Measurements from ENCODE around the gene ARHGAP10. TPM values are rescaled to one million over a fixed set of nuclear protein-coding genes. Genes with fewer than 3 reads are reported as not detected.

Gene ARHGAP10
- polyA plus RNA-seq, 1 donor, result 11.0 TPM

GRCh38 chr4:148093065-148093464, 361.2 kb downstream of the ARHGAP10 start:
- Histone ChIP-seq H3K4me3 (ENCODE audit: low read length) (no peak overlapping the region), H3K9me3 (ENCODE audit: control insufficient read depth, low read depth, low read length) (no peaks in the 10 kb centered on the region), H3K36me3 (ENCODE audit: control insufficient read depth, insufficient read depth, low read length) (no peaks in the 10 kb centered on the region), H3K27ac (ENCODE audit: low read length) (no peak overlapping the region), H3K27me3 (ENCODE audit: control insufficient read depth, insufficient read depth, low read length) (no peaks in the 10 kb centered on the region), H3K4me1 (ENCODE audit: control insufficient read depth, insufficient read depth, low read length) (no peaks in the 10 kb centered on the region)
- DNase-seq, result no peak
- no CpG with 5 or more reads among the region's 5 CpGs for WGBS (ENCODE audit: insufficient coverage, low lambda C conversion rate)

GRCh38 chr4:148094149-148094548, 362.3 kb downstream of the ARHGAP10 start:
- Histone ChIP-seq H3K4me1 (ENCODE audit: control insufficient read depth, insufficient read depth, low read length) (no peaks in the 10 kb centered on the region), H3K4me3 (ENCODE audit: low read length) (no peak overlapping the region), H3K27ac (ENCODE audit: low read length) (no peak overlapping the region), H3K36me3 (ENCODE audit: control insufficient read depth, insufficient read depth, low read length) (no peaks in the 10 kb centered on the region), H3K9me3 (ENCODE audit: control insufficient read depth, low read depth, low read length) (no peaks in the 10 kb centered on the region), H3K27me3 (ENCODE audit: control insufficient read depth, insufficient read depth, low read length) (no peaks in the 10 kb centered on the region)
- no CpG with 5 or more reads among the region's 1 CpG for WGBS (ENCODE audit: insufficient coverage, low lambda C conversion rate)
- DNase-seq, result no peak

GRCh38 chr4:148095346-148095923, 363.5 kb downstream of the ARHGAP10 start:
- H3K27ac ChIP-seq (ENCODE audit: low read length), result no peak overlapping the region
- H3K4me1 ChIP-seq (ENCODE audit: control insufficient read depth, insufficient read depth, low read length), result no peaks in the 10 kb centered on the region
- no peaks in the 10 kb centered on the region for H3K9me3 ChIP-seq (ENCODE audit: control insufficient read depth, low read depth, low read length)
- no peak for DNase-seq
- no peaks in the 10 kb centered on the region for H3K36me3 ChIP-seq (ENCODE audit: control insufficient read depth, insufficient read depth, low read length)
- H3K27me3 ChIP-seq (ENCODE audit: control insufficient read depth, insufficient read depth, low read length), result no peaks in the 10 kb centered on the region
- no peak overlapping the region for H3K4me3 ChIP-seq (ENCODE audit: low read length)
- WGBS (ENCODE audit: insufficient coverage, low lambda C conversion rate), result 100% methylated on average over 1 of the region's 5 CpGs

DNA sequence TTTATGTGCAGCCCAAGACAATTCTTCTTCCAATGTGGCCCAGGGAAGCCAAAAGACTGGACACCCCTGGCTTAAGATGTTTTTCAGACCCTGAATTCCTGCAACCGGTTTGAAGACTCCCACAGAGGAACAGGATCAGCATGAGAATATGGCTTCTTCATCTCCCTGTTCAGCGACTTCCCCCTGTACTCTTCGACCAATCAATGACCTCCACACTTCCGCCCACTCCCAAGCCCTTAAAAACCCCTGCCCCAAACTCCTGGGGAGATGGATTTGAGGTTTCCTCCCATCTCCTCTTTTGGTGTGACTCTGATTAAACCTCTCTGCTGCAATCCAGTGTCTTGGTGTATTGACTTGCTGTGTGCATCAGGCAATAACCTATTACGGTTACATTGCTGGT, 365.9 kb downstream of the ARHGAP10 start:
- no peaks in the 10 kb centered on the region for H3K27me3 ChIP-seq (ENCODE audit: control insufficient read depth, insufficient read depth, low read length)
- H3K27ac ChIP-seq (ENCODE audit: low read length), result no peak overlapping the region
- H3K4me1 ChIP-seq (ENCODE audit: control insufficient read depth, insufficient read depth, low read length), result no peaks in the 10 kb centered on the region
- no peak overlapping the region for H3K4me3 ChIP-seq (ENCODE audit: low read length)
- DNase-seq, result no peak
- no CpG with 5 or more reads among the region's 5 CpGs for WGBS (ENCODE audit: insufficient coverage, low lambda C conversion rate)
- no peaks in the 10 kb centered on the region for H3K9me3 ChIP-seq (ENCODE audit: control insufficient read depth, low read depth, low read length)
- H3K36me3 ChIP-seq (ENCODE audit: control insufficient read depth, insufficient read depth, low read length), result no peaks in the 10 kb centered on the region

DNA sequence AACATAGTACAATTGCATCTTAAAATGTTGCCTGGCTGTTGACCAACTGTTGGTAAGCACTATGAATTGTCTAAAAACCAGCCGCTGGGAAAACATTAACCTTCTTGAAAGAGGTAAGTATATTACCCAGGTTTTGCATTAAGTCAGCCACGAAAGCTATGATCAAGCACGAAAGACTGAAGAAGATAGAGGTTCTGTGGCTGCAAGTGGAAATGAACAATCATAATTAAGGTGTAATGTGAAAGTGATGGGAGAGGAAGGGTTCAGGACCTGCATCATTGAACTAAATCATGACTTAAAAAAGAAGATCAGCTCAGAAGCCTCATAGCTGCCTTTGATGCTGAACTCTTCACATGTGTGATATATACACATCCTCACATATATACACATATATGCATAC, 369.3 kb downstream of the ARHGAP10 start:
- H3K9me3 ChIP-seq (ENCODE audit: control insufficient read depth, low read depth, low read length), result no peaks in the 10 kb centered on the region
- no peak for DNase-seq
- H3K27me3 ChIP-seq (ENCODE audit: control insufficient read depth, insufficient read depth, low read length), result no peaks in the 10 kb centered on the region
- H3K36me3 ChIP-seq (ENCODE audit: control insufficient read depth, insufficient read depth, low read length), result no peaks in the 10 kb centered on the region
- no peaks in the 10 kb centered on the region for H3K4me1 ChIP-seq (ENCODE audit: control insufficient read depth, insufficient read depth, low read length)
- WGBS (ENCODE audit: insufficient coverage, low lambda C conversion rate), result 100% methylated on average over 2 of the region's 3 CpGs
- H3K4me3 ChIP-seq (ENCODE audit: low read length), result no peak overlapping the region
- no peak overlapping the region for H3K27ac ChIP-seq (ENCODE audit: low read length)

DNA sequence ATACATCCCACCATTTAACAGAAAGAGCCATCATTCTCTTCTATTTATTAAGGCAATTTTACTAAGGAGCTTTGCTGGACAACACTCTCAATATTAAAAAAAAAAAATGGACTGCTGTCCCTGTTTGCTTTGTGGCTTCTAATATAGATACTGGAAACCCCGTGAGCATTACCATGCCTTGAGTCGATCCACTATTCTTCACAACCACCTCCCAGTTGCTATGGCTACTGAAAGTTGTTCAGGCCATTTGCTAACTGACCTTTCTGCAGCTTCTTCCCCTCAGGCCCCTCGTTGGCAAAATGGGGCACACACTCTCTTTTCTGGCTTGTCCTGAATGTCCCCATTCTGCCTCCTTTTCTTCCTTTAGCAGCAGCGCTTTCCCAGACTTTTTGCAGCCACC, 369.9 kb downstream of the ARHGAP10 start:
- no peak overlapping the region for H3K4me3 ChIP-seq (ENCODE audit: low read length)
- no peak overlapping the region for H3K27ac ChIP-seq (ENCODE audit: low read length)
- no peaks in the 10 kb centered on the region for H3K9me3 ChIP-seq (ENCODE audit: control insufficient read depth, low read depth, low read length)
- H3K4me1 ChIP-seq (ENCODE audit: control insufficient read depth, insufficient read depth, low read length), result no peaks in the 10 kb centered on the region
- no peaks in the 10 kb centered on the region for H3K36me3 ChIP-seq (ENCODE audit: control insufficient read depth, insufficient read depth, low read length)
- H3K27me3 ChIP-seq (ENCODE audit: control insufficient read depth, insufficient read depth, low read length), result no peaks in the 10 kb centered on the region
- DNase-seq, result no peak
- WGBS (ENCODE audit: insufficient coverage, low lambda C conversion rate), result 60% methylated on average over 2 of the region's 4 CpGs

- no CpG with 5 or more reads among the region's 7 CpGs for WGBS (ENCODE audit: insufficient coverage, low lambda C conversion rate)
Measured at GRCh38 chr4:148103597-148104355, 371.9 kb downstream of the ARHGAP10 start.

GRCh38 chr4:148108766-148109165, 376.9 kb downstream of the ARHGAP10 start:
- WGBS (ENCODE audit: insufficient coverage, low lambda C conversion rate), result 60% methylated on average over 1 of the region's 7 CpGs
- H3K9me3 ChIP-seq (ENCODE audit: control insufficient read depth, low read depth, low read length), result no peaks in the 10 kb centered on the region
- no peak overlapping the region for H3K27ac ChIP-seq (ENCODE audit: low read length)
- H3K4me3 ChIP-seq (ENCODE audit: low read length), result no peak overlapping the region
- DNase-seq, result no peak
- peaks cover 5% of the 10 kb centered on the region for H3K4me1 ChIP-seq (ENCODE audit: control insufficient read depth, insufficient read depth, low read length)
- peaks cover 3% of the 10 kb centered on the region for H3K36me3 ChIP-seq (ENCODE audit: control insufficient read depth, insufficient read depth, low read length)
- no peaks in the 10 kb centered on the region for H3K27me3 ChIP-seq (ENCODE audit: control insufficient read depth, insufficient read depth, low read length)

More at GRCh38 chr4:148103597-148104355, 371.9 kb downstream of the ARHGAP10 start:
- Histone ChIP-seq H3K27me3 (ENCODE audit: control insufficient read depth, insufficient read depth, low read length) (no peaks in the 10 kb centered on the region), H3K4me1 (ENCODE audit: control insufficient read depth, insufficient read depth, low read length) (no peaks in the 10 kb centered on the region), H3K9me3 (ENCODE audit: control insufficient read depth, low read depth, low read length) (no peaks in the 10 kb centered on the region), H3K27ac (ENCODE audit: low read length) (no peak overlapping the region), H3K4me3 (ENCODE audit: low read length) (no peak overlapping the region), H3K36me3 (ENCODE audit: control insufficient read depth, insufficient read depth, low read length) (no peaks in the 10 kb centered on the region)
- no peak for DNase-seq

DNA sequence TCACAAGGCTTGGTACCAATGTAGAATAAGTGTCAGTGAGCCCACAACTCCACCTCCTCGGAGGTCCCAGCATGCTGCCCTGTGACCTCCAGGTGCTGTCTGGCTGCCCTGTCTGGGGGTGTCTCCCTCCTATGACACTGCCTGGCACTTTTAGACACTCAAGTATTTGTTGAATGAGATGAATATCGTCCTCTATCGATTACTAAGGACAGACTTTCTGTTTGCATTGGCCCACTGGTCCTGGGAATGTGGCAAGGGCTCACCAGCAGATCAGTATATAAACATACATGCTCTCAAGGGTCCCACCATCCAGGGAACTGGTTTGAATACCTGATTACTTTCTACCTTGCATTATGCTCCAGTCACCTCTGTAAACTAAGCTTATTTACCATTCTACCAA, 377.3 kb downstream of the ARHGAP10 start:
- Histone ChIP-seq H3K27me3 (ENCODE audit: control insufficient read depth, insufficient read depth, low read length) (no peaks in the 10 kb centered on the region), H3K4me1 (ENCODE audit: control insufficient read depth, insufficient read depth, low read length) (peaks cover 5% of the 10 kb centered on the region), H3K36me3 (ENCODE audit: control insufficient read depth, insufficient read depth, low read length) (peaks cover 3% of the 10 kb centered on the region), H3K9me3 (ENCODE audit: control insufficient read depth, low read depth, low read length) (no peaks in the 10 kb centered on the region), H3K4me3 (ENCODE audit: low read length) (no peak overlapping the region), H3K27ac (ENCODE audit: low read length) (no peak overlapping the region)
- DNase-seq, result no peak
- WGBS (ENCODE audit: insufficient coverage, low lambda C conversion rate), result no CpG with 5 or more reads among the region's 3 CpGs

- H3K36me3 ChIP-seq (ENCODE audit: control insufficient read depth, insufficient read depth, low read length), result peaks cover 3% of the 10 kb centered on the region
- peaks cover 5% of the 10 kb centered on the region for H3K4me1 ChIP-seq (ENCODE audit: control insufficient read depth, insufficient read depth, low read length)
- no peak overlapping the region for H3K27ac ChIP-seq (ENCODE audit: low read length)
- WGBS (ENCODE audit: insufficient coverage, low lambda C conversion rate), result no CpG with 5 or more reads among the region's 3 CpGs
- no peaks in the 10 kb centered on the region for H3K9me3 ChIP-seq (ENCODE audit: control insufficient read depth, low read depth, low read length)
- H3K27me3 ChIP-seq (ENCODE audit: control insufficient read depth, insufficient read depth, low read length), result no peaks in the 10 kb centered on the region
- no peak overlapping the region for H3K4me3 ChIP-seq (ENCODE audit: low read length)
- no peak for DNase-seq
Measured at GRCh38 chr4:148110169-148110568, 378.3 kb downstream of the ARHGAP10 start.

Data from large intestine (tissue), 3 donors.